ENCODE measurements around the gene PRRT4.

PRRT4 gene

DNA sequence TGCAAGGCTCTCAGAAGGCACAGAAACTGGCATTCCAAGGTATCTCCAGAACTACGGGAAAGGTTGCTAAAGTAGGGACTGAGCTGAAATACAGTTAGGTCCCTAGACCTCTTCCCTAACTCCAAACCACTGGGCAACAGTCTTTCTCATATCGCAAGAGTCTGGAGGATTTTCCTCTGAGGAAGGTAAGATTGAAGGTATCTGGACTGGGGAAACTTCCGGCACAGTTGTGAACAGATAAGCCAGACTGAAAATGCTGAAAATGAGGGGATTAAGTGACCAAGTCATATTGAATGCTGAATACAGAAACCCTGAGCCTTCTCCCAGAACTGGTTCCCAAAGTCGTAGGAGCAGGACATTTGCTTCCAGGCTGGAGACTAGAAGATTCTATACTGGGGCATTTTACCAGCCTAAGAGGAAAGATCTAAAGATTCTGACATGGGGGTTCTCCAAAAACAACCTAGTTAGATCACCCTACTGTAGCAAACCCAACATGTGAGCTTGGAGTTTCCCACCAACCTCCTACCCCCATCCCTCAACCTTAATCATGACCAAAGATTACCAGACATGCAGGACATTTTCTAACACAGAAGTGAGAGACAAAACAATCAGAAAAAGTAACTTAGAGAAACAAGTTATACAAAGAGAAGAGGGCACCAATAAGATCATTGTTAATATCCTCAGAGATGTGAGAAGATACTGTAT, 2.8 kb upstream of the PRRT4 start:
- no peaks in the 10 kb centered on the region for H3K27me3 ChIP-seq (ENCODE audit: insufficient read depth, poor library complexity, severe bottlenecking)
- no peak for TF ChIP-seq POLR2AphosphoS5 (IDR thresholded peaks at IDR 0.05; ENCODE audit: low read depth)
- TF ChIP-seq, protein P1, sequence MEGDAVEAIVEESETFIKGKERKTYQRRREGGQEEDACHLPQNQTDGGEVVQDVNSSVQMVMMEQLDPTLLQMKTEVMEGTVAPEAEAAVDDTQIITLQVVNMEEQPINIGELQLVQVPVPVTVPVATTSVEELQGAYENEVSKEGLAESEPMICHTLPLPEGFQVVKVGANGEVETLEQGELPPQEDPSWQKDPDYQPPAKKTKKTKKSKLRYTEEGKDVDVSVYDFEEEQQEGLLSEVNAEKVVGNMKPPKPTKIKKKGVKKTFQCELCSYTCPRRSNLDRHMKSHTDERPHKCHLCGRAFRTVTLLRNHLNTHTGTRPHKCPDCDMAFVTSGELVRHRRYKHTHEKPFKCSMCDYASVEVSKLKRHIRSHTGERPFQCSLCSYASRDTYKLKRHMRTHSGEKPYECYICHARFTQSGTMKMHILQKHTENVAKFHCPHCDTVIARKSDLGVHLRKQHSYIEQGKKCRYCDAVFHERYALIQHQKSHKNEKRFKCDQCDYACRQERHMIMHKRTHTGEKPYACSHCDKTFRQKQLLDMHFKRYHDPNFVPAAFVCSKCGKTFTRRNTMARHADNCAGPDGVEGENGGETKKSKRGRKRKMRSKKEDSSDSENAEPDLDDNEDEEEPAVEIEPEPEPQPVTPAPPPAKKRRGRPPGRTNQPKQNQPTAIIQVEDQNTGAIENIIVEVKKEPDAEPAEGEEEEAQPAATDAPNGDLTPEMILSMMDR (IDR thresholded peaks at IDR 0.05; ENCODE audit: insufficient read depth, low read length) = no peak
- TF ChIP-seq SPI1 (IDR thresholded peaks at IDR 0.05; ENCODE audit: borderline replicate concordance, low read depth) = no peak
- no peak for TF ChIP-seq GABPA (IDR thresholded peaks at IDR 0.05; ENCODE audit: low read depth)
- TF ChIP-seq, protein P2, sequence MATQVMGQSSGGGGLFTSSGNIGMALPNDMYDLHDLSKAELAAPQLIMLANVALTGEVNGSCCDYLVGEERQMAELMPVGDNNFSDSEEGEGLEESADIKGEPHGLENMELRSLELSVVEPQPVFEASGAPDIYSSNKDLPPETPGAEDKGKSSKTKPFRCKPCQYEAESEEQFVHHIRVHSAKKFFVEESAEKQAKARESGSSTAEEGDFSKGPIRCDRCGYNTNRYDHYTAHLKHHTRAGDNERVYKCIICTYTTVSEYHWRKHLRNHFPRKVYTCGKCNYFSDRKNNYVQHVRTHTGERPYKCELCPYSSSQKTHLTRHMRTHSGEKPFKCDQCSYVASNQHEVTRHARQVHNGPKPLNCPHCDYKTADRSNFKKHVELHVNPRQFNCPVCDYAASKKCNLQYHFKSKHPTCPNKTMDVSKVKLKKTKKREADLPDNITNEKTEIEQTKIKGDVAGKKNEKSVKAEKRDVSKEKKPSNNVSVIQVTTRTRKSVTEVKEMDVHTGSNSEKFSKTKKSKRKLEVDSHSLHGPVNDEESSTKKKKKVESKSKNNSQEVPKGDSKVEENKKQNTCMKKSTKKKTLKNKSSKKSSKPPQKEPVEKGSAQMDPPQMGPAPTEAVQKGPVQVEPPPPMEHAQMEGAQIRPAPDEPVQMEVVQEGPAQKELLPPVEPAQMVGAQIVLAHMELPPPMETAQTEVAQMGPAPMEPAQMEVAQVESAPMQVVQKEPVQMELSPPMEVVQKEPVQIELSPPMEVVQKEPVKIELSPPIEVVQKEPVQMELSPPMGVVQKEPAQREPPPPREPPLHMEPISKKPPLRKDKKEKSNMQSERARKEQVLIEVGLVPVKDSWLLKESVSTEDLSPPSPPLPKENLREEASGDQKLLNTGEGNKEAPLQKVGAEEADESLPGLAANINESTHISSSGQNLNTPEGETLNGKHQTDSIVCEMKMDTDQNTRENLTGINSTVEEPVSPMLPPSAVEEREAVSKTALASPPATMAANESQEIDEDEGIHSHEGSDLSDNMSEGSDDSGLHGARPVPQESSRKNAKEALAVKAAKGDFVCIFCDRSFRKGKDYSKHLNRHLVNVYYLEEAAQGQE (IDR thresholded peaks at IDR 0.05; ENCODE audit: insufficient replicate concordance, low read depth) = no peak
- H3K4me3 ChIP-seq (replicated peaks; ENCODE audit: insufficient read depth, low read length) = no peak overlapping the region
- no peak overlapping the region for H3K27ac ChIP-seq (replicated peaks)
- no peak for DNase-seq (ENCODE audit: low read depth in 1 of 2, low spot score in 1 of 2)

DNA sequence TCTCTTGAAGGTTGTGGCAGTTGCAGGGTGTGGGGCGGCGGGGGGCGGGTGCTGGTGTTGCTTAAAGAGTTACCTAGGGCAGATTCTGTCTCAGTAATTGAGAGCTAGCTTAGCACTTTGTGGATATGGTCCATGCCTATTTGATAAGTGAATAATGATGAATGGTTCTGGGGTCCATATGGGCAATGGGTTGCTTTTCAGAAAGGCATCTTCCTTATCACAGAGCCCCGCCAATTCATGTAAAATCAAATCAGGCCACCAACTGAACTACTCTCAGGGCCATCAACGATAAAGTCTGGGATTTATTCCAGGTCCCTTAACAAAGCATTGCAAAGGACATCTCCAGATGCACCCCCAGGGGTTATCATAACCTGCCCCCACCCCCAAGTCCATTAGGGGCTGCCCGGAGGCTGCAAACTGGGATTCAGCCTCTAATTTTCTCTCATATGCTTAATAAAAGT, 1.8 kb upstream of the PRRT4 start:
- Histone ChIP-seq H3K27me3 (ENCODE audit: insufficient read depth, poor library complexity, severe bottlenecking) (no peaks in the 10 kb centered on the region), H3K27ac (replicated peaks) (no peak overlapping the region), H3K4me3 (replicated peaks; ENCODE audit: insufficient read depth, low read length) (no peak overlapping the region)
- DNase-seq (ENCODE audit: low read depth in 1 of 2, low spot score in 1 of 2) = no peak
- TF ChIP-seq POLR2AphosphoS5 (IDR thresholded peaks at IDR 0.05; ENCODE audit: low read depth) = no peak
- TF ChIP-seq SPI1 (IDR thresholded peaks at IDR 0.05; ENCODE audit: borderline replicate concordance, low read depth) = no peak
- TF ChIP-seq GABPA (IDR thresholded peaks at IDR 0.05; ENCODE audit: low read depth) = no peak
- TF ChIP-seq, protein P1 (IDR thresholded peaks at IDR 0.05; ENCODE audit: insufficient read depth, low read length) = no peak
- TF ChIP-seq, protein P2 (IDR thresholded peaks at IDR 0.05; ENCODE audit: insufficient replicate concordance, low read depth) = no peak

- Histone ChIP-seq H3K4me3 (replicated peaks; ENCODE audit: insufficient read depth, low read length) (no peak overlapping the region), H3K27ac (replicated peaks) (peak overlapping the region; percentile 79), H3K27me3 (ENCODE audit: insufficient read depth, poor library complexity, severe bottlenecking) (no peaks in the 10 kb centered on the region)
- TF ChIP-seq GABPA (IDR thresholded peaks at IDR 0.05; ENCODE audit: low read depth) (no peak), SPI1 (IDR thresholded peaks at IDR 0.05; ENCODE audit: borderline replicate concordance, low read depth) (no peak), POLR2AphosphoS5 (IDR thresholded peaks at IDR 0.05; ENCODE audit: low read depth) (no peak)
- TF ChIP-seq, protein P1 (IDR thresholded peaks at IDR 0.05; ENCODE audit: insufficient read depth, low read length) = no peak
- TF ChIP-seq, protein P2 (IDR thresholded peaks at IDR 0.05; ENCODE audit: insufficient replicate concordance, low read depth) = no peak
- DNase-seq (ENCODE audit: low read depth in 1 of 2, low spot score in 1 of 2) = no peak
Observed at GRCh38 chr7:128362670-128363069, 1.2 kb upstream of the PRRT4 start.
